GM23338 (cell line): ENCODE results near the gene THOP1. TPM values are rescaled to one million over a fixed set of nuclear protein-coding genes. Genes with fewer than 3 reads are reported as not detected.

Experiments used
- ATAC-seq: fragments of 200-7000 bp; cut with Tn5 transposase; 3 replicates; pipeline ENCODE4 v1.9.1; 2020
- DNase-seq: peaks from one replicate; pipeline ENCODE4 v3.0.0-alpha.2; 2015; ENCODE audit warnings: low spot score
- H2AFZ ChIP-seq: fragments of 200-600 bp; sonication (generic); 2 replicates; pipeline ENCODE4 v1.8.0; 2016; ENCODE audit warnings: antibody characterized with exemption, mild to moderate bottlenecking, moderate library complexity
- H3F3A ChIP-seq: fragments of 200-600 bp; sonication (generic); replicated peaks from 2 replicates; pipeline ENCODE4 v1.8.0; 2017; ENCODE audit warnings: antibody characterized with exemption, mixed run types, low read depth
- H3K27ac ChIP-seq: fragments of 200-600 bp; sonication (generic); 2 replicates; pipeline ENCODE4 v1.6.1; 2016; ENCODE audit warnings: low read depth
- H3K27me3 ChIP-seq: fragments of 200-600 bp; sonication (generic); 2 replicates; pipeline ENCODE4 v1.8.0; 2016; ENCODE audit warnings: mild to moderate bottlenecking, mixed run types, moderate library complexity; ENCODE audit not compliant: insufficient read depth
- H3K36me3 ChIP-seq: fragments of 200-600 bp; sonication (generic); 2 replicates; pipeline ENCODE4 v1.8.0; 2016; ENCODE audit warnings: mild to moderate bottlenecking; ENCODE audit not compliant: insufficient read depth
- H3K4me1 ChIP-seq: fragments of 200-600 bp; sonication (generic); 2 replicates; pipeline ENCODE4 v1.8.0; 2016; ENCODE audit warnings: mild to moderate bottlenecking, moderate library complexity; ENCODE audit not compliant: insufficient read depth
- H3K4me2 ChIP-seq: fragments of 200-600 bp; sonication (generic); 2 replicates; pipeline ENCODE4 v1.7.1; 2017; ENCODE audit warnings: mixed run types
- H3K4me3 ChIP-seq: fragments of 200-600 bp; sonication (generic); 2 replicates; pipeline ENCODE4 v1.6.1; 2016; ENCODE audit warnings: mixed run types
- H3K79me2 ChIP-seq: fragments of 200-600 bp; sonication (generic); replicated peaks from 2 replicates; pipeline ENCODE4 v1.8.0; 2017; ENCODE audit warnings: mild to moderate bottlenecking; ENCODE audit not compliant: insufficient read depth
- H3K9me2 ChIP-seq: fragments of 200-600 bp; sonication (generic); 2 replicates; pipeline ENCODE4 v1.8.0; 2017; ENCODE audit not compliant: insufficient read depth
- H4K20me1 ChIP-seq: fragments of 200-600 bp; sonication (generic); replicated peaks from 2 replicates; pipeline ENCODE4 v1.8.0; 2017; ENCODE audit warnings: mild to moderate bottlenecking; ENCODE audit not compliant: insufficient read depth
- H3K27ac Mint-ChIP-seq: 2 replicates; pipeline ENCODE4 v1.8.0; 2020; ENCODE audit warnings: inconsistent platforms, mild to moderate bottlenecking, moderate library complexity, mixed read lengths
- H3K27me3 Mint-ChIP-seq: 3 replicates; pipeline ENCODE4 v1.8.0; 2022; ENCODE audit warnings: low read depth, mild to moderate bottlenecking, moderate library complexity, mixed read lengths, inconsistent platforms; ENCODE audit not compliant: insufficient read depth, poor library complexity
- H3K36me3 Mint-ChIP-seq: 3 replicates; pipeline ENCODE4 v1.8.0; 2021; ENCODE audit warnings: low read depth, mild to moderate bottlenecking, inconsistent platforms, moderate library complexity, mixed read lengths
- H3K4me1 Mint-ChIP-seq: 3 replicates; pipeline ENCODE4 v1.8.0; 2020; ENCODE audit warnings: mild to moderate bottlenecking, inconsistent platforms, mixed read lengths
- H3K4me3 Mint-ChIP-seq: 3 replicates; pipeline ENCODE4 v1.8.0; 2021; ENCODE audit warnings: moderate library complexity, mild to moderate bottlenecking, inconsistent platforms, mixed read lengths
- H3K9me3 Mint-ChIP-seq: 3 replicates; pipeline ENCODE4 v1.8.0; 2020; ENCODE audit warnings: moderate library complexity, mild to moderate bottlenecking, inconsistent platforms, mixed read lengths
- CREB1 ChIP-seq: fragments of 250-450 bp; sonication (Bioruptor Pico); IDR thresholded peaks from 2 replicates; pipeline ENCODE4 v1.5.0; 2020; ENCODE audit warnings: low read depth, mild to moderate bottlenecking, moderate library complexity
- EZH2 ChIP-seq: fragments of 200-600 bp; sonication (generic); IDR thresholded peaks from one replicate; pipeline ENCODE4 v1.8.0; 2017; ENCODE audit warnings: antibody characterized with exemption, mild to moderate bottlenecking, low read depth; ENCODE audit not compliant: unreplicated experiment
- EZH2phosphoT487 ChIP-seq: fragments of 200-600 bp; sonication (generic); IDR thresholded peaks from one replicate; pipeline ENCODE4 v1.8.1; 2018; ENCODE audit warnings: antibody characterized with exemption; ENCODE audit not compliant: unreplicated experiment
- JUNB ChIP-seq: IDR thresholded peaks from one replicate; pipeline ENCODE4 v1.6.1; 2016; ENCODE audit warnings: antibody characterized with exemption; ENCODE audit not compliant: unreplicated experiment
- NANOG ChIP-seq: IDR thresholded peaks from 2 replicates; pipeline ENCODE4 v1.6.1; 2016; ENCODE audit warnings: antibody characterized with exemption, borderline replicate concordance
- POLR2AphosphoS5 ChIP-seq: IDR thresholded peaks from 2 replicates; pipeline ENCODE4 v1.6.1; 2016; ENCODE audit warnings: antibody characterized with exemption, low read depth
- STAT1 ChIP-seq: IDR thresholded peaks from one replicate; pipeline ENCODE4 v1.6.1; 2016; ENCODE audit warnings: antibody characterized with exemption; ENCODE audit not compliant: unreplicated experiment
- ZNF114 ChIP-seq: fragments of 250-450 bp; sonication (Bioruptor Pico); IDR thresholded peaks from 2 replicates; pipeline ENCODE4 v1.5.0; 2020; ENCODE audit warnings: mild to moderate bottlenecking, moderate library complexity
- ZNF331 ChIP-seq: fragments of 250-450 bp; sonication (Bioruptor Pico); IDR thresholded peaks from 2 replicates; pipeline ENCODE4 v1.5.0; 2020; ENCODE audit warnings: low read depth, mild to moderate bottlenecking, moderate library complexity
- polyA plus RNA-seq: library from polyadenylated mRNA; unstranded; fragments of >200 nt; fragmentation: Nextera tagmentation; extraction: Ambion mirVana; gene quantifications from 2 replicates; pipeline ENCODE4 v1.2.1, GENCODE V29; 2016
- total RNA-seq: library from RNA; depleted of rRNA; stranded (reverse); fragments of >200 nt; shearing (Covaris generic); gene quantifications from 2 replicates; pipeline ENCODE4 v1.2.3, GENCODE V29; 2014
- TF ChIP-seq, protein P1 (sequence below): IDR thresholded peaks from one replicate; pipeline ENCODE4 v1.6.1; 2018; ENCODE audit warnings: antibody characterized with exemption; ENCODE audit not compliant: unreplicated experiment
- TF ChIP-seq, protein P2 (sequence below), 2 experiments: fragments of 200-600 bp in 1 of 2; sonication (generic) in 1 of 2; conservative IDR thresholded peaks; 2 replicates each; pipeline versions ENCODE4 v1.5.1 to v1.6.1; 2016 to 2017; ENCODE audit warnings: antibody characterized with exemption in 2 of 2, low read depth in 2 of 2, mild to moderate bottlenecking in 2 of 2, moderate library complexity in 1 of 2
- TF ChIP-seq, protein P3 (sequence below): IDR thresholded peaks from 2 replicates; pipeline ENCODE4 v1.6.1; 2016; ENCODE audit warnings: antibody characterized with exemption

The THOP1 gene
- total and polyA plus RNA-seq, 2 experiments from 2014 or later = 110 to 229 TPM

DNA sequence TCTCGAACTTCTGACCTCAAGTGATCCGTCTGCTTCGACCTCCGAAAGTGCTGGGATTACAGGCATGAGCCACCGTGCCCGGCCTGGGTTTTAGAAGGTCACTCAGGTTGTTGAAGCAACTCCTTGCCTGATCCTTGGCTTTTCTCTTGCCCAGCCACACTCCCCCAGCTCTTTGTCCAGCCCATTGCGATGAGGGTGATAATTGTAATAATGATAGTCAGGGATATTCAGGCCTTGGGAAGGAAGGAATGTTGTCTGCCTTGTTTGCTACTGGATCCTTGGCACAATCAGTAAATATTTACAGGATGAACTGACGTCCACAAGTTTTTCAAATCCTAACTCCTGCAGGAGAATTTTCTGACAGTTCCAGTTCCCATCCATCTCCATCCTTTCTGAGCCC lies 1.8 kb downstream of the THOP1 start:
- Mint-ChIP-seq H3K4me3 (peak overlapping the region; percentile 92), H3K9me3 (peaks cover 4% of the 10 kb centered on the region; the same call in 1 of the 3 replicates), H3K4me1 (peaks cover 26% of the 10 kb centered on the region), H3K27me3 (peaks cover 20% of the 10 kb centered on the region), H3K36me3 (peaks cover 38% of the 10 kb centered on the region), H3K27ac (0 out of 2 replicates have a peak overlapping the region, but pooled peaks have one; percentile 2)
- ATAC-seq (no peak), DNase-seq (no peak)
- H3K36me3 ChIP-seq = no peaks in the 10 kb centered on the region
- peaks cover 9% of the 10 kb centered on the region for H3K4me1 ChIP-seq
- H3K27me3 ChIP-seq = no peaks in the 10 kb centered on the region
- H3K9me2 ChIP-seq = no peaks in the 10 kb centered on the region
- H3K4me3 ChIP-seq = 0 out of 2 replicates have a peak overlapping the region, but pooled peaks have one; percentile 20
- peaks cover 17% of the 10 kb centered on the region; the same call in 1 of the 2 replicates for H4K20me1 ChIP-seq
- 0 out of 2 replicates have a peak, but pooled peaks cover 5% of the 10 kb centered on the region for H3F3A ChIP-seq
- H2AFZ ChIP-seq = no peak overlapping the region
- H3K79me2 ChIP-seq = peaks cover 57% of the 10 kb centered on the region
- no peak overlapping the region for H3K27ac ChIP-seq
- TF ChIP-seq EZH2 = no peak
- TF ChIP-seq, protein P1, sequence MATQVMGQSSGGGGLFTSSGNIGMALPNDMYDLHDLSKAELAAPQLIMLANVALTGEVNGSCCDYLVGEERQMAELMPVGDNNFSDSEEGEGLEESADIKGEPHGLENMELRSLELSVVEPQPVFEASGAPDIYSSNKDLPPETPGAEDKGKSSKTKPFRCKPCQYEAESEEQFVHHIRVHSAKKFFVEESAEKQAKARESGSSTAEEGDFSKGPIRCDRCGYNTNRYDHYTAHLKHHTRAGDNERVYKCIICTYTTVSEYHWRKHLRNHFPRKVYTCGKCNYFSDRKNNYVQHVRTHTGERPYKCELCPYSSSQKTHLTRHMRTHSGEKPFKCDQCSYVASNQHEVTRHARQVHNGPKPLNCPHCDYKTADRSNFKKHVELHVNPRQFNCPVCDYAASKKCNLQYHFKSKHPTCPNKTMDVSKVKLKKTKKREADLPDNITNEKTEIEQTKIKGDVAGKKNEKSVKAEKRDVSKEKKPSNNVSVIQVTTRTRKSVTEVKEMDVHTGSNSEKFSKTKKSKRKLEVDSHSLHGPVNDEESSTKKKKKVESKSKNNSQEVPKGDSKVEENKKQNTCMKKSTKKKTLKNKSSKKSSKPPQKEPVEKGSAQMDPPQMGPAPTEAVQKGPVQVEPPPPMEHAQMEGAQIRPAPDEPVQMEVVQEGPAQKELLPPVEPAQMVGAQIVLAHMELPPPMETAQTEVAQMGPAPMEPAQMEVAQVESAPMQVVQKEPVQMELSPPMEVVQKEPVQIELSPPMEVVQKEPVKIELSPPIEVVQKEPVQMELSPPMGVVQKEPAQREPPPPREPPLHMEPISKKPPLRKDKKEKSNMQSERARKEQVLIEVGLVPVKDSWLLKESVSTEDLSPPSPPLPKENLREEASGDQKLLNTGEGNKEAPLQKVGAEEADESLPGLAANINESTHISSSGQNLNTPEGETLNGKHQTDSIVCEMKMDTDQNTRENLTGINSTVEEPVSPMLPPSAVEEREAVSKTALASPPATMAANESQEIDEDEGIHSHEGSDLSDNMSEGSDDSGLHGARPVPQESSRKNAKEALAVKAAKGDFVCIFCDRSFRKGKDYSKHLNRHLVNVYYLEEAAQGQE = no peak
- no peak for TF ChIP-seq JUNB
- TF ChIP-seq EZH2phosphoT487 = no peak
- no peak for TF ChIP-seq ZNF331 (CRISPR knock-in tag)
- TF ChIP-seq ZNF114 (CRISPR knock-in tag) = no peak
- no peak for TF ChIP-seq POLR2AphosphoS5
- TF ChIP-seq, protein P2, sequence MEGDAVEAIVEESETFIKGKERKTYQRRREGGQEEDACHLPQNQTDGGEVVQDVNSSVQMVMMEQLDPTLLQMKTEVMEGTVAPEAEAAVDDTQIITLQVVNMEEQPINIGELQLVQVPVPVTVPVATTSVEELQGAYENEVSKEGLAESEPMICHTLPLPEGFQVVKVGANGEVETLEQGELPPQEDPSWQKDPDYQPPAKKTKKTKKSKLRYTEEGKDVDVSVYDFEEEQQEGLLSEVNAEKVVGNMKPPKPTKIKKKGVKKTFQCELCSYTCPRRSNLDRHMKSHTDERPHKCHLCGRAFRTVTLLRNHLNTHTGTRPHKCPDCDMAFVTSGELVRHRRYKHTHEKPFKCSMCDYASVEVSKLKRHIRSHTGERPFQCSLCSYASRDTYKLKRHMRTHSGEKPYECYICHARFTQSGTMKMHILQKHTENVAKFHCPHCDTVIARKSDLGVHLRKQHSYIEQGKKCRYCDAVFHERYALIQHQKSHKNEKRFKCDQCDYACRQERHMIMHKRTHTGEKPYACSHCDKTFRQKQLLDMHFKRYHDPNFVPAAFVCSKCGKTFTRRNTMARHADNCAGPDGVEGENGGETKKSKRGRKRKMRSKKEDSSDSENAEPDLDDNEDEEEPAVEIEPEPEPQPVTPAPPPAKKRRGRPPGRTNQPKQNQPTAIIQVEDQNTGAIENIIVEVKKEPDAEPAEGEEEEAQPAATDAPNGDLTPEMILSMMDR (conservative IDR thresholded peaks at IDR 0.05; ENCODE audit: low read depth in 2 of 2) = no peak
- TF ChIP-seq, protein P3, sequence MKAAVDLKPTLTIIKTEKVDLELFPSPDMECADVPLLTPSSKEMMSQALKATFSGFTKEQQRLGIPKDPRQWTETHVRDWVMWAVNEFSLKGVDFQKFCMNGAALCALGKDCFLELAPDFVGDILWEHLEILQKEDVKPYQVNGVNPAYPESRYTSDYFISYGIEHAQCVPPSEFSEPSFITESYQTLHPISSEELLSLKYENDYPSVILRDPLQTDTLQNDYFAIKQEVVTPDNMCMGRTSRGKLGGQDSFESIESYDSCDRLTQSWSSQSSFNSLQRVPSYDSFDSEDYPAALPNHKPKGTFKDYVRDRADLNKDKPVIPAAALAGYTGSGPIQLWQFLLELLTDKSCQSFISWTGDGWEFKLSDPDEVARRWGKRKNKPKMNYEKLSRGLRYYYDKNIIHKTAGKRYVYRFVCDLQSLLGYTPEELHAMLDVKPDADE = no peak
- TF ChIP-seq NANOG = no peak
- TF ChIP-seq STAT1 = no peak
- TF ChIP-seq CREB1 (CRISPR knock-in tag) = no peak
- no peak overlapping the region for H3K4me2 ChIP-seq
